LNCAP (cell line): Measurements from ENCODE around the gene ESCO1.

ENCODE experiments used
- TF ChIP-seq, protein P1 (sequence below): fragments of 450-650 bp; IDR thresholded peaks from 2 replicates; pipeline ENCODE4 v1.5.1; 2017; ENCODE audit warnings: mild to moderate bottlenecking

ESCO1 gene

DNA sequence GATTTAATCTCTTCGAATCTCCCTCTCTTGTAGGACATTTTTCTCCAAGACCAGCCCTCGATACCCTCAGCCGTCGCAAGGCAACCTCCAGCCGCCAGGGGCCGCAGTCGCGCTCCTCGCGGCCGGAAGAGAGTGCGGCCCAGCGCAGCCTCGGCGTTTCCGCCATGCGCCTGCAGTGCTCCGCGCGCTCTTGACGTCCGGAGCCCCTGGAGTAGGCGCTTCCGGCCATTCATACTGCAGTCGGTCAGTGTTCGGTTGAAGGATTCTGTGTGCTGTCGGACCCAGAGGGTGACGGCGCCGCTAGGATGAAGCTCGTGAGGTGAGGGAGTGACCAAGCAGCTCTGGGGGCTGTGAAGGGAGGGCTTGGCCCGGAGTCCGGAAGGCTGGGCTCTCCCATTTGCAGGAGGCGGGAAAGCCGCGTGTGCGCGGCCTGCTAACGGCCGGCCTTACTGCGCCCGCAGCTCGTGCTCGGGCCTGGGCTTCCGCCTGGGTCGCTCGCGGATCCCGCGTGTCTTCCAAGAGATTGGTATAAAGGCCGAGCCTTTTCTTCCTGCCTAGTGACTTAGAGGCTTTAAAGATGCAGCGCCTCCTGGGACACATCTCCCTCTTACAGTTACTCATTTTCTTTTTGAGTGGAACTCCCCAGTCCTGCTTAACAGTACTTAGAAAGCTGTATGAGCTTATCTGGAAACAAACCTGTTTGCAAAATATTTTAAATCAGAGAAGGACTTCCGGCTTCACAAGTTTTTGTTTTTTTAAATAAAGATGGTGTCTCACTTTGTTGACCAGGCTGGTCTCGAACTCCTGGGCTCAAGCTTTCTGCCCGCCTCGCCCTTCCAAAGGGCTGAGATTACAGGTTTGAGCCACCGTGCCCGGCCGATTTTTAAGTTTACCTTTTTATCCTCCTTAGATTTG is 11.9 kb upstream of the ESCO1 start, which contains the start of gene SNRPD1:
Gene SNRPD1, plus strand, starts transcription at position 190 of the 915 bp plus-strand sequence. Its CDS starts 116 bp downstream, at position 306.
- TF ChIP-seq, protein P1, sequence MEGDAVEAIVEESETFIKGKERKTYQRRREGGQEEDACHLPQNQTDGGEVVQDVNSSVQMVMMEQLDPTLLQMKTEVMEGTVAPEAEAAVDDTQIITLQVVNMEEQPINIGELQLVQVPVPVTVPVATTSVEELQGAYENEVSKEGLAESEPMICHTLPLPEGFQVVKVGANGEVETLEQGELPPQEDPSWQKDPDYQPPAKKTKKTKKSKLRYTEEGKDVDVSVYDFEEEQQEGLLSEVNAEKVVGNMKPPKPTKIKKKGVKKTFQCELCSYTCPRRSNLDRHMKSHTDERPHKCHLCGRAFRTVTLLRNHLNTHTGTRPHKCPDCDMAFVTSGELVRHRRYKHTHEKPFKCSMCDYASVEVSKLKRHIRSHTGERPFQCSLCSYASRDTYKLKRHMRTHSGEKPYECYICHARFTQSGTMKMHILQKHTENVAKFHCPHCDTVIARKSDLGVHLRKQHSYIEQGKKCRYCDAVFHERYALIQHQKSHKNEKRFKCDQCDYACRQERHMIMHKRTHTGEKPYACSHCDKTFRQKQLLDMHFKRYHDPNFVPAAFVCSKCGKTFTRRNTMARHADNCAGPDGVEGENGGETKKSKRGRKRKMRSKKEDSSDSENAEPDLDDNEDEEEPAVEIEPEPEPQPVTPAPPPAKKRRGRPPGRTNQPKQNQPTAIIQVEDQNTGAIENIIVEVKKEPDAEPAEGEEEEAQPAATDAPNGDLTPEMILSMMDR = peak; percentile 97

DNA sequence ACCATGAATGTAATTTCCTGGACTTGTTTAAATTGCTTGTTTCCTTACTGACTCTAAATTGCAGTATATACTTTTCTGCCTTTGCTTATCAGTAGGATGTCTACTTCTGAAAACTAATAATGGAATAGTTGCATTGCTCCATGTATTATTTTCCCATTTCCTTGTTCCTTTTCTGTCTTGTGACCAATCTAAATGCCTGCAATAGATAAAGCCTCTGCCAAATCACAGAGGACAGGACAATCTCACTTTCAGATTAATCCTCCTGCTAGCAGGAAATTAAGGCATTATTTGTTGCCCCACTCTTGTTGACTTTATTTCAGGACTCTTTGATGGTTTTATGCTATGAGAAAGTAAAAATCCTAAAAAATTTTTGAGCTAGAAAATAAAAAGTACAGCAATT is 4.7 kb upstream of the ESCO1 start:
- TF ChIP-seq, protein P1 = no peak

DNA sequence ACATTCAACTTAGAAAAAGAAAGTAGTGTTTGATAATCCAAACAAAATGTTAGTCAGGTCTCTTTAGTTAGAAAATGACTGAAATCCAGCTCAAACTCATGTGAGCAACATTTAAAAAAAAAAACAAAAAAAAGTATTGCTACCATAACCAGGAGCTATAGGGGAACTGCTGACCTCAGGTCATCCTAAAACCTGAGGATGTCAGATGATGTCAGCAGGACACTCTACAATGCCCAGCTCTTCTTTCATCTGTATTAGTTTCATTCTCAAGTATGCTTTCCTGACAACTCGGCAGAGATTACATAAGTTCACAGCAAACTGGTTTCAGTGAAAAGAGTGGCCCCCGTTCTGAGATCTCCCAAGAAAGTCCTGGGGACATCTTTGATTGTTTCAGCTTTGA is 4.2 kb upstream of the ESCO1 start:
- TF ChIP-seq, protein P1 = no peak

DNA sequence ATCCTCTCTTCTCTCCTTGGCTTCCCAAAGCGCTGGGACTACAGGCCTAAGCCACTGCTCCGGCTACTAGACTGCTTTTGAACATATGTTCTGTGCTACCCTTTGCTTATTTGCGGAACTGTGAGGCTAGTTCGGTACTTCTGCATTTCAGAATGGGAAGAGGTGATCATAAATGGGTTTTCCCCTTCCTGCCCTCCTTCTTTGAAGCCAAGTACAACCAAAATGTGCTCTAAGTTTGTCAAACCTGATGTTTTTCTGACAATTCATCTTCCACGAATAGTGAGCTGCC is 1.7 kb upstream of the ESCO1 start:
- TF ChIP-seq, protein P1 = no peak

DNA sequence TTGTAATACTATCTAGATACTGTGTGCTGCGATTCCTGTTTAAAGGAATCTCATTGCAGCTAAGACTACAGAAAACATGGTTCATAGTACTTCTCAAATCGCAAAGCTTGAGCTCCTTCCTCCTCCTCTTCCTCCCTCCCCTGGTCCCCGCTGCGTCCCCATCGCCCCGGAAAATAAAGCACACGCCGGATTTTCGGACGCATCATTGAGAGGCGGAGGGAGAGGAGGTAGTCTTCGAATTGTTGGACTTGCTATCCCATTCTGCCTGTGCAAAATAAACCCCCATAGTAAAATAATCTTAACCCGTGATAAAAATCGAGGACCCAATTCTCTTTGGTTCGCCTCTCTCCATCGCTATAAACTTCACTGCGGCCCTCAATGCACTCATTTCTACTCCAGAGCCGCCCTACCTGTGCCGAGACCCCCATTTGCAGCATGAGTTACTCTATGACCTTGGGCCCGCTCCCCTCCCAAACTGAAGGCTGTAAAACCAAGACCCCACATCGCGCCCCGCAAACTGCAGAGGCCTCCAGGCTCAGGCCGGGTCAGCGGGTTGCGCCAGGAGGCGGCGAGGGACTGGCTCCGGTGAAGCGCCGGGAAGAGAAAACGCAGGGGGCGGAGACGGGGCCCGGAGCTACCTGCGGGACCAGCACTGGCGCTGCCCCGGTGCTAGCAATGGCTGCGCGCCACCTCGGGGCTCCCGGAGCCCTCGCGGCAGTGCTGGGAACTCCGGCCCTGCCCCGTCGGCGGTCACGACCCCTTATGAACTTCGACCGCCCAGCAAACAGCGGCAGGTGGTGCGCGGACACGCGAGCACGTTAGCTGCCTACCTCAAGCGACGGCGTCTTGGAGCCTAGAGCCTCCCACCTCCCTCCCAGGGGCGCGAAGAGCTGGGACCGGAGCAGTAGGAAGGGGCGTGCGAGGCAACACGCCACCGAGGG is 649 bp downstream of the ESCO1 start:
- TF ChIP-seq, protein P1 = no peak

DNA sequence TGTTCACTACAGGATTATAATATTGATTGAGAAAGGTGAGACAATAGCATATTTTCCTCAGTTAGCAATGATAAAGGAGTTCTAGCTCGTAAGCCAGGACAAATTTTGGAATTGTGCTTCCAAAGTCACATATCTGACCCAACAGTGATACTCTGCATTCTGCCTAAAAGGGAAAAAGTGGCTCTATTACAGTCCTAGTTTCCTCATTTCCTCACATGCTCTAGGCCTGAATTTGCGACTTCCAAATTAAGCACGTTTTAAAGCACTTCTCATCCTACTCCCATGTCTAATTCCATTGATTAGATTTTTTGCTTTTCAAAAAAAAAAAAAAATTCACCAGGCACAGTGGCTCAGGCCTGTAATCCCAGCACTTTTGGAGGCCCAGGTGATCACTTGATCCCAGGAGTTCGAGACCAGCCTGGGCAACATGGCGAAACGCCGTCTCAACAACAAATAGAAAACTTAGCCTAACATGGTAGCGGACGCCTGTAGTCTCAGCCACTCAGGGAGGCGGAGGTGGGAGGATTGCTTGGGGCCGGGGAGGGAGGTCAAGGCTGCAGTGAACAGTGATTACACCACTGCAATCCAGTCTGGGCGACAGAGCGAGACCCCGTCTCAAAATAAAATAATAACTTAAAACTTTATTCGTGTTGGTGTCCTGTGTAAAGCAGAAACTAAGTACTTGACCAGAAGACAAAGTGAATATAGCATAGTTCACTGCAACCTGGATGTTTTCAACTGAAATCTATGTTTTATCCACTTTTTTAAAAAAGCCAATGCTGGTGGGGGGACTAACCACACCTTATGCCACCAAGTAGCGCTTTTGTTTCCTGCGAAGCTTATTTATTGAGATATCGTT is 1.5 kb downstream of the ESCO1 start:
- TF ChIP-seq, protein P1 = no peak

DNA sequence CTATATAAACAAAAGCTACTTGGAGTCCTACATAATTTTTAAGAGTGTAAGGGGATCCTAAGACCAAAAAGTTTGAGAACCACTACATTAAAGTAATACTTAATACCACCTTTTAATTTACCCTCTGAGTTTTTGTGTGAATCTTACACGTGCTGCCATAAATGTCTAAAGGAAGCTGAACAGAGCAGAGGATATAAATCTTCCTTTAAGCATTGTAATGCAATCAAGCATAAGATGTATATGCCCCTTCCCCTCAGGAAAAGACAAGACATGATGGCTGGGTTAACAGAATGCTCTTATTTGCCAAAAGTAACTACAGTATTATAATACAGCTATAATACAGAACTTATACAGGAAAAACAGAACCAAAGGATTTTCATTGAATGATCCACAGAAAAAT is 2.9 kb downstream of the ESCO1 start:
- TF ChIP-seq, protein P1 = no peak
